ENCODE data around the gene SLC6A6. TPM values are rescaled to one million over a fixed set of nuclear protein-coding genes. Genes with fewer than 3 reads are reported as not detected.

Gene SLC6A6
- total and polyA plus RNA-seq, 2 experiments from 2014 or later, result 27.5 to 150 TPM

GRCh38 chr3:14538451-14539088 is 136.2 kb downstream of the SLC6A6 start:
- Histone ChIP-seq H3K4me3 (no peak overlapping the region), H2AFZ (no peak overlapping the region), H3K4me1 (ENCODE audit: insufficient read depth) (peaks cover 27% of the 10 kb centered on the region), H3K4me2 (no peak overlapping the region), H3K36me3 (ENCODE audit: insufficient read depth) (no peaks in the 10 kb centered on the region), H4K20me1 (replicated peaks; ENCODE audit: insufficient read depth) (no peaks in the 10 kb centered on the region), H3K9me2 (ENCODE audit: insufficient read depth) (no peaks in the 10 kb centered on the region), H3F3A (replicated peaks; ENCODE audit: low read depth) (peaks cover 13% of the 10 kb centered on the region; the same call in 1 of the 2 replicates), H3K27me3 (ENCODE audit: insufficient read depth) (no peaks in the 10 kb centered on the region), H3K27ac (ENCODE audit: low read depth) (no peak overlapping the region), H3K79me2 (replicated peaks; ENCODE audit: insufficient read depth) (no peaks in the 10 kb centered on the region)
- H3K27ac Mint-ChIP-seq, result no peak overlapping the region
- no peak for TF ChIP-seq ETS1 (IDR thresholded peaks at IDR 0.05)
- TF ChIP-seq CREB1 (CRISPR knock-in tag; IDR thresholded peaks at IDR 0.05; ENCODE audit: low read depth), result no peak
- no peak for TF ChIP-seq NANOG (IDR thresholded peaks at IDR 0.05; ENCODE audit: borderline replicate concordance)
- TF ChIP-seq ZNF331 (CRISPR knock-in tag; IDR thresholded peaks at IDR 0.05; ENCODE audit: low read depth), result no peak
- TF ChIP-seq CTCF (conservative IDR thresholded peaks at IDR 0.05; ENCODE audit: low read depth in 2 of 2), result no peak
- no peak for TF ChIP-seq POLR2AphosphoS5 (IDR thresholded peaks at IDR 0.05; ENCODE audit: low read depth)
- no peak for TF ChIP-seq EZH2 (IDR thresholded peaks at IDR 0.05; ENCODE audit: low read depth, unreplicated experiment)
- TF ChIP-seq ZNF114 (CRISPR knock-in tag; IDR thresholded peaks at IDR 0.05), result no peak
- H3K36me3 Mint-ChIP-seq (ENCODE audit: low read depth), result no peaks in the 10 kb centered on the region; the same call in 2 of the 3 replicates
- H3K4me1 Mint-ChIP-seq, result peaks cover 44% of the 10 kb centered on the region
- no peak for DNase-seq (ENCODE audit: low spot score)
- no peak overlapping the region for H3K4me3 Mint-ChIP-seq
- ATAC-seq, result no peak
- H3K9me3 Mint-ChIP-seq, result no peaks in the 10 kb centered on the region
- peaks cover 8% of the 10 kb centered on the region for H3K27me3 Mint-ChIP-seq (ENCODE audit: insufficient read depth, low read depth, poor library complexity)

Small RNA genes lying within 50 kb of the gene (small RNA-seq; reads per million reads assigned to genes)
- 0.35 reads per million, percentile 19 among the genes with 10 or more reads in this experiment for gene RNA5SP124 (ENCODE audit: low replicate concordance)
- not detected for gene RNU6-905P (ENCODE audit: low replicate concordance)

Other genes starting within 250 kb of the SLC6A6 start
- 31.7 and 34.9 TPM in 2 replicates for gene XPC, start 224.0 kb upstream of the SLC6A6 start, total RNA-seq (2014; rRNA removed; shearing (Covaris generic))
- 41.5 and 42.8 TPM in 2 replicates for gene XPC, start 224.0 kb upstream of the SLC6A6 start, polyA plus RNA-seq (2016; fragmentation: Nextera tagmentation; extraction: Ambion mirVana)
- 20.1 TPM in 2 replicates for gene LSM3, start 223.8 kb upstream of the SLC6A6 start, total RNA-seq (2014; rRNA removed; shearing (Covaris generic))
- gene LSM3, start 223.8 kb upstream of the SLC6A6 start, polyA plus RNA-seq (2016; fragmentation: Nextera tagmentation; extraction: Ambion mirVana), result 64.1 and 71.5 TPM in 2 replicates
- 4.5 and 5.8 TPM in 2 replicates for gene GRIP2, start 137.7 kb downstream of the SLC6A6 start, total RNA-seq (2014; rRNA removed; shearing (Covaris generic))
- gene GRIP2, start 137.7 kb downstream of the SLC6A6 start, polyA plus RNA-seq (2016; fragmentation: Nextera tagmentation; extraction: Ambion mirVana), result 3.6 and 3.9 TPM in 2 replicates
- gene CCDC174, start 249.2 kb downstream of the SLC6A6 start, total RNA-seq (2014; rRNA removed; shearing (Covaris generic)), result 9.2 and 11.2 TPM in 2 replicates
- 46.3 and 48.6 TPM in 2 replicates for gene CCDC174, start 249.2 kb downstream of the SLC6A6 start, polyA plus RNA-seq (2016; fragmentation: Nextera tagmentation; extraction: Ambion mirVana)

Measured in GM23338 (cell line).